ENCODE data around the gene SFSWAP. TPM values are rescaled to one million over a fixed set of nuclear protein-coding genes. Genes with fewer than 3 reads are reported as not detected.

Gene SFSWAP
- polyA plus RNA-seq, 3 donors = 7.3 to 33.0 (median 10.7) TPM

DNA sequence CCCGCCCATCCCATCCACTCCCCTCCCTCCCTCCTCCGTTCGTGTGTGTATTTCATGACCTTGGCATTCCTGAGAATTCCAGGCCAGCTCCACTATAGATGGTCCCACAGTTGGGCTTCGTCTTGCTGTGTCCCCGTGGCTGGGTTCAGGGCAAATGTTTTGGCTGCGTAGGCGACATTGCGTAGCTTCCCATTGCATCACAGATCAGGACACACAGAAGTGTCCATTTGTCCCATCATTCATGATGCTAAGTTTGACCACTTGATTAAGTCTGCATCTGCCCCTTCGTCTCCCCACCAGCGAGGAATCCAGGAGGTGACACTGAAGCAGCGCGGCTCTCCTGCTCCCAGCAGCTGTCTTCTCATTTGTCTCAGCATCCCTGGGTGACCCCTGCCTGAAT is 78.7 kb downstream of the SFSWAP start:
- H3K36me3 ChIP-seq (replicated peaks in 1 of 2; ENCODE audit: control insufficient read depth in 1 of 2, insufficient read depth in 2 of 2, low read length in 2 of 2) = peaks cover 79 to 100% of the 10 kb centered on the region in 2 donors
- no peaks in the 10 kb centered on the region for H3K79me2 ChIP-seq (ENCODE audit: insufficient read depth, low read length)
- Mint-ChIP-seq H3K4me1 (no peaks in the 10 kb centered on the region), H3K36me3 (peaks cover 86 to 98% of the 10 kb centered on the region in 2 donors), H3K27ac (peak overlapping the region in 1 of 7 donors; percentile 8), H3K27me3 (ENCODE audit: low read depth in 3 of 3) (peaks cover 0 to 2% (median 0%) of the 10 kb centered on the region in 3 donors), H3K9me3 (peaks cover 0 to 11% (median 0%) of the 10 kb centered on the region in 7 donors), H3K4me3 (no peak overlapping the region)
- H4K20me1 ChIP-seq (ENCODE audit: insufficient read depth, low read length) = no peaks in the 10 kb centered on the region
- no peak overlapping the region for H3K4me2 ChIP-seq (replicated peaks; ENCODE audit: extremely low read depth, low read length, poor library complexity, severe bottlenecking)
- H3K27me3 ChIP-seq (ENCODE audit: control insufficient read depth in 2 of 2, insufficient read depth in 2 of 2, low read length in 2 of 2) = no peaks in the 10 kb centered on the region
- no peak overlapping the region for H3K4me3 ChIP-seq (replicated peaks in 1 of 3; ENCODE audit: low read depth in 2 of 3, low read length in 3 of 3)
- no peak overlapping the region for H3K27ac ChIP-seq (ENCODE audit: low read depth in 1 of 2, low read length in 2 of 2)
- no peak overlapping the region for H2AFZ ChIP-seq (ENCODE audit: insufficient read depth, low read depth, low read length, poor library complexity, severe bottlenecking)
- no peak overlapping the region for H3K9ac ChIP-seq (ENCODE audit: insufficient read depth, low read length, poor library complexity, severe bottlenecking)
- 93% methylated on average over 12 of the region's 12 CpGs for WGBS (ENCODE audit: insufficient coverage)
- H3K9me3 ChIP-seq (replicated peaks in 1 of 2; ENCODE audit: control insufficient read depth in 1 of 2, insufficient read depth in 1 of 2, low read length in 2 of 2) = no peaks in the 10 kb centered on the region
- TF ChIP-seq, protein P1, sequence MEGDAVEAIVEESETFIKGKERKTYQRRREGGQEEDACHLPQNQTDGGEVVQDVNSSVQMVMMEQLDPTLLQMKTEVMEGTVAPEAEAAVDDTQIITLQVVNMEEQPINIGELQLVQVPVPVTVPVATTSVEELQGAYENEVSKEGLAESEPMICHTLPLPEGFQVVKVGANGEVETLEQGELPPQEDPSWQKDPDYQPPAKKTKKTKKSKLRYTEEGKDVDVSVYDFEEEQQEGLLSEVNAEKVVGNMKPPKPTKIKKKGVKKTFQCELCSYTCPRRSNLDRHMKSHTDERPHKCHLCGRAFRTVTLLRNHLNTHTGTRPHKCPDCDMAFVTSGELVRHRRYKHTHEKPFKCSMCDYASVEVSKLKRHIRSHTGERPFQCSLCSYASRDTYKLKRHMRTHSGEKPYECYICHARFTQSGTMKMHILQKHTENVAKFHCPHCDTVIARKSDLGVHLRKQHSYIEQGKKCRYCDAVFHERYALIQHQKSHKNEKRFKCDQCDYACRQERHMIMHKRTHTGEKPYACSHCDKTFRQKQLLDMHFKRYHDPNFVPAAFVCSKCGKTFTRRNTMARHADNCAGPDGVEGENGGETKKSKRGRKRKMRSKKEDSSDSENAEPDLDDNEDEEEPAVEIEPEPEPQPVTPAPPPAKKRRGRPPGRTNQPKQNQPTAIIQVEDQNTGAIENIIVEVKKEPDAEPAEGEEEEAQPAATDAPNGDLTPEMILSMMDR (IDR thresholded peaks at IDR 0.05) = no peak
- no peak for DNase-seq
- H3K4me1 ChIP-seq (ENCODE audit: control insufficient read depth in 1 of 2, insufficient read depth in 2 of 2, low read length in 2 of 2) = no peaks in the 10 kb centered on the region
- intact Hi-C loops (cut with micrococcal nuclease) = no loop called here

DNA sequence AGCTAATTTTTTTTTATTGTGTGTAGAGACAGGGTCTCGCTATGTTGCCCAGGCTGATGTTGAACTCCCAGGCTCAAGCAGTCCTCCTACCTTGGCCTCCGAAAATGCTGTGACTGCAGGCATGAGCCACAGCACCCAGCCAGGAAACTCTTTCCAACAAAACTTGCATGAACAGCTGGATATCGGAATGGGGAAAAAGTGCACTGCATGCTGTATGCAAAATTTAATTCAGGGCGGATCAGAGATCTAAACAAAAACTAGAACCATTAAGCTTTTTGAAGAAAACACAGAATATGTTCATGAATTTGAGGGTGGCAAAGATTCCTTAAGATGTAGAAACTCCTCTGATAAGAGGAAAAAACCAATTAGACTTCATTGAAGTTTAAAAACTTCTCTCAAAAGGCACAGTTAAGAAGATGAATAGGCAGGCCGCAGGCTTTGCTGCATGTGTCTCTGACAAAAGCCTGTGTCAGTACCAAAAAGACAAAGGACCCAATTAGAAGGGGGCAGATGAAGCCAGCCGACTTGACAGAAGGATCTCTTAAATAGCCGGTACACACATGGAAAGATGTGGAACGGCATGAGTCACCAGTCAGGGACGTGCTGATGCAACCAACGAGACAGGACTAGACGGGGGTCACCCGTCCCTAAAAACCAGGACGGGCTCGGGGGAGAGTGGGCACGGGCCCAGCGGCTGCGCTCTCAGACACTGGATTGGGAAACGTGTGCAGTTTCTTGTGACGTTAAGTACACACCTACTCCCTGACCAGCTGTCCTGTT is 82.5 kb downstream of the SFSWAP start:
- no peaks in the 10 kb centered on the region for H3K27me3 ChIP-seq (ENCODE audit: control insufficient read depth in 2 of 2, insufficient read depth in 2 of 2, low read length in 2 of 2)
- H3K27me3 Mint-ChIP-seq (ENCODE audit: low read depth in 3 of 3) = peaks cover 0 to 2% (median 0%) of the 10 kb centered on the region in 3 donors
- no peak overlapping the region for H3K4me2 ChIP-seq (replicated peaks; ENCODE audit: extremely low read depth, low read length, poor library complexity, severe bottlenecking)
- 92% methylated on average over 17 of the region's 19 CpGs for WGBS (ENCODE audit: insufficient coverage)
- no peak overlapping the region for H3K9ac ChIP-seq (ENCODE audit: insufficient read depth, low read length, poor library complexity, severe bottlenecking)
- peaks cover 0 to 2% of the 10 kb centered on the region in 2 donors for H3K4me1 ChIP-seq (ENCODE audit: control insufficient read depth in 1 of 2, insufficient read depth in 2 of 2, low read length in 2 of 2)
- H3K9me3 Mint-ChIP-seq = peaks cover 0 to 11% (median 0%) of the 10 kb centered on the region in 7 donors
- no peaks in the 10 kb centered on the region for H3K79me2 ChIP-seq (ENCODE audit: insufficient read depth, low read length)
- no peak overlapping the region for H3K4me3 ChIP-seq (replicated peaks in 1 of 3; ENCODE audit: low read depth in 2 of 3, low read length in 3 of 3)
- TF ChIP-seq, protein P1 (IDR thresholded peaks at IDR 0.05) = no peak
- no peaks in the 10 kb centered on the region for H4K20me1 ChIP-seq (ENCODE audit: insufficient read depth, low read length)
- H3K9me3 ChIP-seq (replicated peaks in 1 of 2; ENCODE audit: control insufficient read depth in 1 of 2, insufficient read depth in 1 of 2, low read length in 2 of 2) = no peaks in the 10 kb centered on the region
- peak overlapping the region in 1 of 7 donors; percentile 20 for H3K27ac Mint-ChIP-seq
- no peak overlapping the region for H2AFZ ChIP-seq (ENCODE audit: insufficient read depth, low read depth, low read length, poor library complexity, severe bottlenecking)
- peaks cover 10% of the 10 kb centered on the region for H3K4me1 Mint-ChIP-seq
- no peak overlapping the region for H3K27ac ChIP-seq (ENCODE audit: low read depth in 1 of 2, low read length in 2 of 2)
- no peak overlapping the region for H3K4me3 Mint-ChIP-seq
- intact Hi-C loops (cut with micrococcal nuclease) = no loop called here
- peaks cover 81 to 94% of the 10 kb centered on the region in 2 donors for H3K36me3 Mint-ChIP-seq
- peaks cover 69 to 95% of the 10 kb centered on the region in 2 donors for H3K36me3 ChIP-seq (replicated peaks in 1 of 2; ENCODE audit: control insufficient read depth in 1 of 2, insufficient read depth in 2 of 2, low read length in 2 of 2)
- no peak for DNase-seq

Data from CD14-positive monocyte (primary cell).